ENCODE results near the gene ADCK1. TPM values are rescaled to one million over a fixed set of nuclear protein-coding genes. Genes with fewer than 3 reads are reported as not detected.
A peak's percentile ranks its signal among the peaks of the same experiment; 100 is the strongest.

Gene ADCK1
- total and polyA plus RNA-seq, 2 donors (not counting 3 experiments of a cell fraction or from before 2014, with no cell fraction given): 4.2 to 6.9 TPM

DNA sequence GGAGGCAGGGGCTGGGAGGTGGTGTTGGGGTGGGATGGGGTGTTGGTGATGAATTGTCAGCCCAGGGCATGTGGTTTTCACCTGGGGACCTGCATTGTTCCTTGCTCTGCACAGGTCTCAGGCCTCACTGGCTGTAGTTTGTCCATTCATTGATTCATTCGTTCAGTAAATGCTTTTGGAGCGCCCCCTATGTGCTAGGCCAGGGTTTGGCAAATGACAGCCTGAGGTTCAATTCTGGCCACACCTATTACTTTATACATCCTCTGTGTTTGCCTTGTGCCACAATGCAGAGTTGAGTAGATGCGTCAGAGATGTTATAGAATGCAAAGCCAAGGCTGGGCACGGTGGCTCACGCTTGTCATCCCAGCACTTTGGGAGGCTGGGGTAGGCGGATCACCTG lies 4.7 kb downstream of the ADCK1 start:
- TF ChIP-seq, protein P1, sequence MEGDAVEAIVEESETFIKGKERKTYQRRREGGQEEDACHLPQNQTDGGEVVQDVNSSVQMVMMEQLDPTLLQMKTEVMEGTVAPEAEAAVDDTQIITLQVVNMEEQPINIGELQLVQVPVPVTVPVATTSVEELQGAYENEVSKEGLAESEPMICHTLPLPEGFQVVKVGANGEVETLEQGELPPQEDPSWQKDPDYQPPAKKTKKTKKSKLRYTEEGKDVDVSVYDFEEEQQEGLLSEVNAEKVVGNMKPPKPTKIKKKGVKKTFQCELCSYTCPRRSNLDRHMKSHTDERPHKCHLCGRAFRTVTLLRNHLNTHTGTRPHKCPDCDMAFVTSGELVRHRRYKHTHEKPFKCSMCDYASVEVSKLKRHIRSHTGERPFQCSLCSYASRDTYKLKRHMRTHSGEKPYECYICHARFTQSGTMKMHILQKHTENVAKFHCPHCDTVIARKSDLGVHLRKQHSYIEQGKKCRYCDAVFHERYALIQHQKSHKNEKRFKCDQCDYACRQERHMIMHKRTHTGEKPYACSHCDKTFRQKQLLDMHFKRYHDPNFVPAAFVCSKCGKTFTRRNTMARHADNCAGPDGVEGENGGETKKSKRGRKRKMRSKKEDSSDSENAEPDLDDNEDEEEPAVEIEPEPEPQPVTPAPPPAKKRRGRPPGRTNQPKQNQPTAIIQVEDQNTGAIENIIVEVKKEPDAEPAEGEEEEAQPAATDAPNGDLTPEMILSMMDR (IDR thresholded peaks at IDR 0.05; ENCODE audit: extremely low read depth in 1 of 2, insufficient read depth in 1 of 2, low read depth in 1 of 2, low read length in 2 of 2): peak; percentile 15 to 39
- no peak for TF ChIP-seq GATA2 (IDR thresholded peaks at IDR 0.05; ENCODE audit: insufficient read depth, insufficient read length, low read depth, low read length)
- no peak overlapping the region for H2AFZ ChIP-seq (ENCODE audit: low read depth, low read length)
- intact Hi-C loops (cut with micrococcal nuclease) (no loop called here), dilution Hi-C loops (cut with MboI; ENCODE audit: extremely low pct_ligation_motif_present, low sequenced_read_pairs) (no loop called here)
- no peaks in the 10 kb centered on the region for H4K20me1 ChIP-seq (replicated peaks; ENCODE audit: control insufficient read depth, extremely low read depth, insufficient read depth, low read length)
- no peaks in the 10 kb centered on the region for H3K79me2 ChIP-seq (ENCODE audit: control insufficient read depth, insufficient read depth, low read length)
- no peak overlapping the region for H3K27ac ChIP-seq (ENCODE audit: insufficient read depth, low read depth, low read length)
- BruUV-seq (replicated peaks): no TSS peak
- ChIA-PET CTCF (no interaction called here), POLR2A (no interaction called here)
- no peaks in the 10 kb centered on the region for H3K27me3 ChIP-seq (ENCODE audit: control insufficient read depth in 2 of 2, insufficient read depth in 2 of 2, low read length in 2 of 2)
- no peaks in the 10 kb centered on the region for H3K9me1 ChIP-seq (replicated peaks; ENCODE audit: control insufficient read depth, extremely low read depth, insufficient read depth, low read length)
- peak; percentile 12 for DNase-seq (ENCODE audit: low read depth, low spot score)
- no peaks in the 10 kb centered on the region for H3K36me3 ChIP-seq (ENCODE audit: control insufficient read depth in 2 of 2, extremely low read depth in 1 of 2, insufficient read depth in 2 of 2, low read length in 2 of 2)
- peaks cover 5% of the 10 kb centered on the region for H3K4me1 ChIP-seq (ENCODE audit: control insufficient read depth, extremely low read depth, insufficient read depth, low read length)
- no peak overlapping the region for H3K4me3 ChIP-seq (replicated peaks in 1 of 3; ENCODE audit: insufficient read depth in 1 of 3, low read depth in 1 of 3, low read length in 3 of 3)
- no peak overlapping the region for H3K4me2 ChIP-seq (ENCODE audit: insufficient read depth, low read length)
- H3K9ac ChIP-seq (replicated peaks; ENCODE audit: extremely low read depth, insufficient read depth, low read length): no peak overlapping the region
- no peak for FAIRE-seq
- H3K9me3 ChIP-seq (replicated peaks; ENCODE audit: control insufficient read depth, insufficient read depth, low read length): no peaks in the 10 kb centered on the region

DNA sequence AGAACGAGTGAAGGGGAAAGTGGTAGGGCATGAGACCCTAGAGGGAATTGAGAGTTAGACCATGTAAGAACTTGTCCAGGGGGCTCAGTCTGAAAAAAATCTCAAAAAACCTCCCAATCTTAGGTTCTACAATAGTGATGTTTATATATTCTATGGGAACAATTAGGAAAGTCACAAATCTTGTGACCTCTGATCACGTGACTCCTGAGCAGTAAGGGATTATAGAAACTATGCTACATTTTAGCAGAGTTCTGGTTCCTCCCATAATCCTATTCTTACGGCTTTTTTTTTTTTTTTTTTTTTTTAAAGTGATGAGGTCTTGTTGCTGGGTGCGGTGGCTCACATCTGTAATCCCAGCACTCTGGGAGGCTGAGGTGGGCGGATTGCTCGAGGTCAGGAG lies 5.8 kb downstream of the ADCK1 start:
- TF ChIP-seq FOS (IDR thresholded peaks at IDR 0.05; ENCODE audit: borderline replicate concordance, insufficient read depth, low read length): no peak
- no peak for TF ChIP-seq GATA2 (IDR thresholded peaks at IDR 0.05; ENCODE audit: insufficient read depth, insufficient read length, low read depth, low read length)
- no peak for TF ChIP-seq EZH2 (IDR thresholded peaks at IDR 0.05; ENCODE audit: borderline replicate concordance, low read depth, low read length, severe bottlenecking)
- TF ChIP-seq, protein P1 (IDR thresholded peaks at IDR 0.05; ENCODE audit: extremely low read depth in 1 of 2, insufficient read depth in 1 of 2, low read depth in 1 of 2, low read length in 2 of 2): no peak
- TF ChIP-seq MYC (IDR thresholded peaks at IDR 0.05; ENCODE audit: low read depth, low read length): no peak
- TF ChIP-seq POLR2AphosphoS5 (IDR thresholded peaks at IDR 0.05; ENCODE audit: insufficient read depth, low read depth, low read length): no peak
- no peaks in the 10 kb centered on the region for H3K9me3 ChIP-seq (replicated peaks; ENCODE audit: control insufficient read depth, insufficient read depth, low read length)
- POLR2A ChIA-PET: no interaction called here

More for the DNA sequence above, 5.8 kb downstream of the ADCK1 start:
- no TSS peak for BruUV-seq (replicated peaks)
- no peak overlapping the region for H3K27ac ChIP-seq (ENCODE audit: insufficient read depth, low read depth, low read length)
- H2AFZ ChIP-seq (ENCODE audit: low read depth, low read length): no peak overlapping the region
- intact Hi-C loops (cut with micrococcal nuclease): no loop called here
- H4K20me1 ChIP-seq (replicated peaks; ENCODE audit: control insufficient read depth, extremely low read depth, insufficient read depth, low read length): no peaks in the 10 kb centered on the region
- peaks cover under 1% of the 10 kb centered on the region for H3K4me1 ChIP-seq (ENCODE audit: control insufficient read depth, extremely low read depth, insufficient read depth, low read length)
- no peaks in the 10 kb centered on the region for H3K27me3 ChIP-seq (ENCODE audit: control insufficient read depth in 2 of 2, insufficient read depth in 2 of 2, low read length in 2 of 2)
- H3K9me1 ChIP-seq (replicated peaks; ENCODE audit: control insufficient read depth, extremely low read depth, insufficient read depth, low read length): no peaks in the 10 kb centered on the region
- no peaks in the 10 kb centered on the region for H3K36me3 ChIP-seq (ENCODE audit: control insufficient read depth in 2 of 2, extremely low read depth in 1 of 2, insufficient read depth in 2 of 2, low read length in 2 of 2)
- FAIRE-seq (no peak), DNase-seq (ENCODE audit: low read depth, low spot score) (no peak)
- no peak overlapping the region for H3K4me3 ChIP-seq (replicated peaks in 1 of 3; ENCODE audit: insufficient read depth in 1 of 3, low read depth in 1 of 3, low read length in 3 of 3)
- H3K79me2 ChIP-seq (ENCODE audit: control insufficient read depth, insufficient read depth, low read length): no peaks in the 10 kb centered on the region
- H3K4me2 ChIP-seq (ENCODE audit: insufficient read depth, low read length): no peak overlapping the region
- CTCF ChIA-PET: no interaction called here
- dilution Hi-C loops (cut with MboI; ENCODE audit: extremely low pct_ligation_motif_present, low sequenced_read_pairs): no loop called here
- H3K9ac ChIP-seq (replicated peaks; ENCODE audit: extremely low read depth, insufficient read depth, low read length): no peak overlapping the region
